ENCODE data around the gene CD300E. TPM values are rescaled to one million over a fixed set of nuclear protein-coding genes. Genes with fewer than 3 reads are reported as not detected.

Gene CD300E
- total RNA-seq, 2 experiments from 2014 or later: 0.93 to 0.98 TPM

GRCh38 chr17:74663561-74663960, 40.0 kb upstream of the CD300E start:
- Histone ChIP-seq H3K9me3 (ENCODE audit: control insufficient read depth in 1 of 2, insufficient read depth in 1 of 2, low read length in 2 of 2) (no peaks in the 10 kb centered on the region), H3K27me3 (ENCODE audit: control insufficient read depth in 1 of 2, insufficient read depth in 2 of 2, low read length in 2 of 2) (peaks cover 20 to 22% of the 10 kb centered on the region in 2 experiments), H3K27ac (ENCODE audit: low read depth in 1 of 2, low read length in 2 of 2) (no peak overlapping the region), H3K4me3 (ENCODE audit: low read length) (no peak overlapping the region), H3K36me3 (ENCODE audit: insufficient read depth, low read length) (no peaks in the 10 kb centered on the region), H3K4me1 (ENCODE audit: insufficient read depth, low read length) (no peaks in the 10 kb centered on the region)
- POLR2A ChIA-PET: interaction anchor here (1.0 kb wide), 1 partner anchor 73 kb away, joined by 3 read pairs; the partner anchor contains the start of gene RAB37
- H3K4me1 Mint-ChIP-seq (ENCODE audit: low read depth): no peaks in the 10 kb centered on the region
- H3K27me3 Mint-ChIP-seq: peaks cover 70% of the 10 kb centered on the region
- H3K27ac Mint-ChIP-seq: no peak overlapping the region
- intact Hi-C loops (cut with DNase I, micrococcal nuclease): no loop called here
- DNase-seq (no peak), ATAC-seq (ENCODE audit: poor library complexity) (no peak)
- CTCF ChIA-PET: interaction anchor here (1.3 kb wide), 1 partner anchor 95 kb away, joined by 3 read pairs; no protein-coding TSS in a partner anchor
- H3K9me3 Mint-ChIP-seq: no peaks in the 10 kb centered on the region
- no peaks in the 10 kb centered on the region for H3K36me3 Mint-ChIP-seq (ENCODE audit: low read depth)
- H3K4me3 Mint-ChIP-seq: no peak overlapping the region
- no peak for TF ChIP-seq CTCF (IDR thresholded peaks at IDR 0.05)

GRCh38 chr17:74659889-74660288, 36.4 kb upstream of the CD300E start:
- Mint-ChIP-seq H3K4me1 (ENCODE audit: low read depth) (peaks cover 5% of the 10 kb centered on the region), H3K27me3 (peaks cover 51% of the 10 kb centered on the region), H3K4me3 (no peak overlapping the region), H3K27ac (no peak overlapping the region), H3K36me3 (ENCODE audit: low read depth) (no peaks in the 10 kb centered on the region), H3K9me3 (no peaks in the 10 kb centered on the region)
- Histone ChIP-seq H3K36me3 (ENCODE audit: insufficient read depth, low read length) (no peaks in the 10 kb centered on the region), H3K27me3 (ENCODE audit: control insufficient read depth in 1 of 2, insufficient read depth in 2 of 2, low read length in 2 of 2) (peaks cover 5 to 12% of the 10 kb centered on the region in 2 experiments), H3K4me3 (ENCODE audit: low read length) (no peak overlapping the region), H3K9me3 (ENCODE audit: control insufficient read depth in 1 of 2, insufficient read depth in 1 of 2, low read length in 2 of 2) (no peaks in the 10 kb centered on the region), H3K27ac (ENCODE audit: low read depth in 1 of 2, low read length in 2 of 2) (no peak overlapping the region), H3K4me1 (ENCODE audit: insufficient read depth, low read length) (peaks cover 6% of the 10 kb centered on the region)
- DNase-seq (no peak), ATAC-seq (ENCODE audit: poor library complexity) (no peak)
- TF ChIP-seq CTCF (IDR thresholded peaks at IDR 0.05): no peak
- intact Hi-C loops (cut with DNase I, micrococcal nuclease): loop anchor here in 1 of 2 experiments (5.0 kb wide), 1 partner anchor 297 kb away; no protein-coding TSS in a partner anchor
- ChIA-PET CTCF (interaction anchor here (0.5 to 4.0 kb wide), 2 partner anchors 77 to 724 kb away, joined by 4 to 101 read pairs; partner anchors contain the start of gene RAB37), POLR2A (interaction anchor here (0.8 kb wide), 1 partner anchor 131 kb away, joined by 3 read pairs; no protein-coding TSS in a partner anchor)

- Histone ChIP-seq H3K9me3 (ENCODE audit: control insufficient read depth in 1 of 2, insufficient read depth in 1 of 2, low read length in 2 of 2) (no peaks in the 10 kb centered on the region), H3K36me3 (ENCODE audit: insufficient read depth, low read length) (no peaks in the 10 kb centered on the region), H3K4me3 (ENCODE audit: low read length) (no peak overlapping the region), H3K27ac (ENCODE audit: low read depth in 1 of 2, low read length in 2 of 2) (no peak overlapping the region), H3K4me1 (ENCODE audit: insufficient read depth, low read length) (peaks cover 6% of the 10 kb centered on the region), H3K27me3 (ENCODE audit: control insufficient read depth in 1 of 2, insufficient read depth in 2 of 2, low read length in 2 of 2) (peaks cover 0 to 3% of the 10 kb centered on the region in 2 experiments)
- Mint-ChIP-seq H3K9me3 (no peaks in the 10 kb centered on the region), H3K36me3 (ENCODE audit: low read depth) (no peaks in the 10 kb centered on the region), H3K27ac (no peak overlapping the region), H3K27me3 (peaks cover 44% of the 10 kb centered on the region), H3K4me3 (no peak overlapping the region), H3K4me1 (ENCODE audit: low read depth) (peaks cover 5% of the 10 kb centered on the region)
- TF ChIP-seq CTCF (IDR thresholded peaks at IDR 0.05): no peak
- ChIA-PET CTCF (interaction anchor here (0.7 to 4.0 kb wide), 3 partner anchors 73 to 112 kb away, joined by 3 to 101 read pairs (median 29); partner anchors contain the start of gene RAB37), POLR2A (interaction anchor here (1.5 to 2.6 kb wide), 3 partner anchors 78 to 93 kb away, joined by 5 to 54 read pairs (median 10); partner anchors contain the start of gene RAB37)
- DNase-seq (no peak), ATAC-seq (ENCODE audit: poor library complexity) (no peak)
- intact Hi-C loops (cut with DNase I, micrococcal nuclease): loop anchor here in 1 of 2 experiments (5.0 kb wide), 1 partner anchor 299 kb away; no protein-coding TSS in a partner anchor
Measured at GRCh38 chr17:74658620-74659019, 35.1 kb upstream of the CD300E start.

Measured in CD4-positive, alpha-beta T cell (primary cell).